Choroid plexus epithelial cell (primary cell): Measurements from ENCODE around the gene MTAP.

Experiments
- DNase-seq: peaks from one replicate; pipeline ENCODE4 v3.0.0-alpha.2; 2010; ENCODE audit warnings: low read depth
- H3K4me3 ChIP-seq: 2 replicates; pipeline ENCODE4 v1.5.1; 2011; ENCODE audit warnings: low read depth, mild to moderate bottlenecking, control low read depth, low read length, moderate library complexity
- CTCF ChIP-seq: conservative IDR thresholded peaks from 2 replicates; pipeline ENCODE4 v1.5.1; 2011; ENCODE audit warnings: low read depth, mild to moderate bottlenecking, control low read depth, inconsistent platforms, low read length, moderate library complexity

The MTAP gene

GRCh38 chr9:21788752-21789151 is 13.7 kb upstream of the MTAP start:
- H3K4me3 ChIP-seq = no peak overlapping the region
- peak; percentile 47 for DNase-seq
- no peak for TF ChIP-seq CTCF

GRCh38 chr9:21789541-21790037 is 12.8 kb upstream of the MTAP start:
- peak; percentile 66 for TF ChIP-seq CTCF
- H3K4me3 ChIP-seq = peak overlapping the region; percentile 36
- peak; percentile 97 for DNase-seq

- no peak overlapping the region for H3K4me3 ChIP-seq
- DNase-seq = no peak
- TF ChIP-seq CTCF = no peak
Measured at GRCh38 chr9:21795483-21795882, 7.0 kb upstream of the MTAP start.

- no peak overlapping the region for H3K4me3 ChIP-seq
- peak; percentile 53 for DNase-seq
- no peak for TF ChIP-seq CTCF
Measured at GRCh38 chr9:21796768-21797167, 5.7 kb upstream of the MTAP start.

GRCh38 chr9:21800931-21801682 is 1.3 kb upstream of the MTAP start:
- peak overlapping the region; percentile 79 for H3K4me3 ChIP-seq
- DNase-seq = no peak
- TF ChIP-seq CTCF = no peak

- TF ChIP-seq CTCF = no peak
- DNase-seq = peak; percentile 91
Measured at GRCh38 chr9:21801683-21802417, 586 bp upstream of the MTAP start.

More at GRCh38 chr9:21801683-21802417, 586 bp upstream of the MTAP start:
- H3K4me3 ChIP-seq = peak overlapping the region; percentile 79
